Pons (tissue), 1 donor: ENCODE results near the gene SLC22A17.
"Not testable (repeated sequence)": the region's sequence is repeated elsewhere in the genome, so short reads cannot be mapped to it uniquely, and the experiment has no call there.

ENCODE experiments used
- DNase-seq: peaks from one replicate; pipeline ENCODE4 v3.0.0-alpha.2; 2016; ENCODE audit warnings: low spot score

The SLC22A17 gene

DNA sequence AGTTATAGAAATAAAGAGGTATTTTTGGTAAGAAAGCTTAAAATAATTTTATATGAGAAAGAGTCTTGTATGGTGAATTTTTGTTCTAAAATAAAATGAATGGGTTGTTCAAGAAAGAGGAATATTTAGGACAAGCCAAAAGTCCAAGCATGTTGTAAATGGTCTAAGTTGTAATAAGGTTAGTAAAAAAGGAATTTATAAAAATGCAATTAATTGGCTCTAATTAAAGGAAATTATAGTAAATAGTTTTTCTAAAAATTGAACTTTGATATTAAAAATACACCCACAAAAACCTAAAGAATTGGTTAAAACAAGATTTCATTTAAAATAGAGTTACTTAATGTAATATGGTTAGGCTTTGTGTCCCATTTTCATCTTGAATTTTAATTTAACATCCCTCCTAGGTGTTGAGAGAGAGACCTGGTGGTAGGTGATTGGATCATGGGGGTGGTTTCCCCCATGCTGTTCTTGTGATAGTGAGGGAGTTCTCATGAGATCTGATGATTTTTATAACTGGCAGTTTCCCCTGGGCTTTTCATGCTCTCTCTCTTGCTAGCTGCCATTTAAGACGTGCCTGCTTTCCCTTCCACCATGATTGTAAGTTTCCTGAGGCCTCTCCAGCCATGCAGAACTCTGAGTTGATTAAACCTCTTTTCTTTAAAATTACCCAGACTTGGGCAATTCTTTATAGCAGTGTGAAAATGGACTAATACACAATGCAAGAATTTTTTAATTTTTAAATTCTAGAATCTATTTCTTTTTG is 13.0 kb downstream of the SLC22A17 start:
- DNase-seq, result no peak

GRCh38 chr14:23335623-23336022 is 17.1 kb downstream of the SLC22A17 start:
- no peak for DNase-seq

- DNase-seq, result peak; percentile 91
Observed at GRCh38 chr14:23327947-23328744, 24.5 kb downstream of the SLC22A17 start.

GRCh38 chr14:23326491-23327332 is 26.0 kb downstream of the SLC22A17 start:
- no peak for DNase-seq

DNA sequence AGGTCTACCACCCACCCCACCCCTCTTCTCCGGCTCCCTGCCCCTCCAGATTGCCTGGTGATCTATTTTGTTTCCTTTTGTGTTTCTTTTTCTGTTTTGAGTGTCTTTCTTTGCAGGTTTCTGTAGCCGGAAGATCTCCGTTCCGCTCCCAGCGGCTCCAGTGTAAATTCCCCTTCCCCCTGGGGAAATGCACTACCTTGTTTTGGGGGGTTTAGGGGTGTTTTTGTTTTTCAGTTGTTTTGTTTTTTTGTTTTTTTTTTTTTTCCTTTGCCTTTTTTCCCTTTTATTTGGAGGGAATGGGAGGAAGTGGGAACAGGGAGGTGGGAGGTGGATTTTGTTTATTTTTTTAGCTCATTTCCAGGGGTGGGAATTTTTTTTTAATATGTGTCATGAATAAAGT is 26.9 kb downstream of the SLC22A17 start:
- not testable (repeated sequence) for DNase-seq

DNA sequence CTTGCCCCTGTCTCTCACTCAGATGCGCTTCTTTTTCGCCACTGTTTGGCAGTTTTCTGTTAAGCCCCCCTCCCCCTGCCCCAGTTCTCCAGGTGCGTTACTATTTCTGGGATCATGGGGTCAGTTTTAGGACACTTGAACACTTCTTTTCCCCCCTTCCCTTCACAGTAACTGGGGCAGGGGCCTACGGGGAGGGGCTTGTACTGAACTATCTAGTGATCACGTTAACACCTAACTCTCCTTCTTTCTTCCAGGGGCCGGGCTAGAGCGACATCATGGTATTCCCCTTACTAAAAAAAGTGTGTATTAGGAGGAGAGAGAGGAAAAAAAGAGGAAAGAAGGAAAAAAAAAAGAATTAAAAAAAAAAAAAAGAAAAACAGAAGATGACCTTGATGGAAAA is 27.7 kb downstream of the SLC22A17 start:
- no peak for DNase-seq

DNA sequence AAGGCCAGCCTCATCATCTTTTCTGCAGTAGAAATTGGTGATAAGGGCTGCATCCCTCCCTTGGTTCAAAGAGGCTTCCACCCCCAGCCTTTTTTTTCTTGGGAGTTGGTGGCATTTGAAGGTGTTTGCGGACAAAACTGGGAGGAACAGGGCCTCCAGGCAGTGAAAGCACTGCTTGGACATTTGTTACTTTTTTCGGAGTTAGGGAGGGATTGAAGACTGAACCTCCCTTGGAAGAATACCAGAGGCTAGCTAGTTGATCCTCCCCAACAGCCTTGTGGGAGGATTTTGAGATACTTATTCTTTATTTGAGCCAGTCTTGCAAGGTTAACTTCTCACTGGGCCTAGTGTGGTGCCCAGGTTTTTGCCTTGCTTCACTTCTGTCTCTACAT is 28.2 kb downstream of the SLC22A17 start:
- DNase-seq, result no peak

DNA sequence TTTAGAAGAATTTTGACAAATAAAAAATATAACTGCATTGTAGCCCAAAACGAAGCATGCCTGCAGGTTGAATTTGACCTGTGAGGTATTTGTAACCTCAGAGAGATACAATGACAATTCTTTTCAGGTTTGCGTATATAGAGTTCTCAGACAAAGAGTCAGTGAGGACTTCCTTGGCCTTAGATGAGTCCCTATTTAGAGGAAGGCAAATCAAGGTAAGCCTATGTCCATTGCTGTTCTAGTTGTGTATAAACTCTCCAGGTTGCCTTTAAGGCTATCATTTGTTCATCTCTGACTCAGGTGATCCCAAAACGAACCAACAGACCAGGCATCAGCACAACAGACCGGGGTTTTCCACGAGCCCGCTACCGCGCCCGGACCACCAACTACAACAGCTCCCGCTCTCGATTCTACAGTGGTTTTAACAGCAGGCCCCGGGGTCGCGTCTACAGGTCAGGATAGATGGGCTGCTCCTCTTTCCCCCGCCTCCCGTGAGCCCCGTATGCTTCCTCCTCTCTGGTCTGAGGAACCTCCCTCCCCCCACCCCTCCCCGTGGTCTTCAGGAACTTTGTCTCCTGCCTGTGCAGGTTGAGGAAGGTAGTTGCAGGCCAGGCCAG is 28.7 kb downstream of the SLC22A17 start:
- no peak for DNase-seq

- no peak for DNase-seq
Observed at GRCh38 chr14:23322568-23323517, 29.8 kb downstream of the SLC22A17 start.

GRCh38 chr14:23321572-23322547 is 30.8 kb downstream of the SLC22A17 start:
- DNase-seq, result peak; percentile 33

GRCh38 chr14:23320584-23321571 is 31.8 kb downstream of the SLC22A17 start, which contains the start of gene PABPN1:
PABPN1 (plus strand) TSS chr14:23321457; CDS start chr14:23321470, 13 bp downstream.
- DNase-seq, result peak; percentile 100

DNA sequence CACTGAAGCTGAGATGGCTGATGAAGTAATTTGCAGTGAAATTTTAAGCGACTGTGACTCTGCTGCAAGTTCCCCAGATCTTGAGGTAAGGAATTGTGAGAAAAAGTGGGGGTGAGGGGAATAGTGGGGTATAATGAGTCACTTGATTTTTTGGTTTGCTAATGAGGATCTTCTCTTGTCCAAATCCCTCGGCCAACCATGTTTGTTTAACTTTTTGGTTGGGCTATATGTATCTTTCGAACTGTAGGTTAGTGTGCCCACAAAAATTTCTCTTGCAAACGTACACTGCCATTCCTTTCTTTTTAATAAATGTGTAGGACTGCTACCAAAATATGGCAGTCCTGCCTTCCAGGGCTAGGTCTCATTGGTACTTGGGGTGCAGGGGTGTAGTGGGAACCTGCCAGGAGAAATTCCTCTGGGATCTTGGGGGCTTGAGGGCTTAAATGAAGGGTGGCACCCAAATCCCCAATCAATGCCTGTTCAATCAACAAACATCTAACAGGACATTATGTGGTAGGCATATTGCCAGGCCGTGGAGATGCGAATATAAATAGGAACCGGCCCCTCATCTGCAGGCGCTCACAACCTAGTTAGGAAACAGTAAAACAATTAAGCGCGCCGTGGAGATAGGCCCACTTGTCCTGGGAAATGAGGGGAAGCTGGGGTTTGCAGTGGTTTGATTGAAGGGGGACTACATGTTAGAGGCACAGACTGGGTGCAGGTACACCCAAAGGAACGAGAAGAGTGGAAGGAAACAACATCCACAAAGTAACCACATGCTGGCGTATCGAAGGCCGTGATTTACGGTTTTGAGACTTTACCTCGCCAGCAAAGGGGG is 32.7 kb downstream of the SLC22A17 start:
- no peak for DNase-seq

DNA sequence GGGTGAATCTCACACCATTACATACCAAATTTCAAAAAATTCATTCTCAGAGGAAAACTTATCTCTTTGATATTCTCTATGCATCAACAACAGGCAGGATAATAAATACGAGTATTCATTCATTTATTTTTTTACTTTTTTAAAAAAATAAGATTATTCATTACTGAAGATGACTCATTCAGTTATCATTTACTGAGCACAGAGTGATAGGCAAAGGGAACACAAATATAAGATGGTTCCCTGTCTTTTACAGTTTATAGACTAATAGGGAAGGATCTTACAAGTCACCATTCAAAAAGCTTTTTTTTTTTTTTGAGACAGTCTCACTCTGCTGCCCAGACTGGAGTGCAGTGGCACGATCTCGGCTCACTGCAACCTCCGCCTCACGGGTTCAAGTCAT is 36.4 kb downstream of the SLC22A17 start:
- DNase-seq, result no peak

DNA sequence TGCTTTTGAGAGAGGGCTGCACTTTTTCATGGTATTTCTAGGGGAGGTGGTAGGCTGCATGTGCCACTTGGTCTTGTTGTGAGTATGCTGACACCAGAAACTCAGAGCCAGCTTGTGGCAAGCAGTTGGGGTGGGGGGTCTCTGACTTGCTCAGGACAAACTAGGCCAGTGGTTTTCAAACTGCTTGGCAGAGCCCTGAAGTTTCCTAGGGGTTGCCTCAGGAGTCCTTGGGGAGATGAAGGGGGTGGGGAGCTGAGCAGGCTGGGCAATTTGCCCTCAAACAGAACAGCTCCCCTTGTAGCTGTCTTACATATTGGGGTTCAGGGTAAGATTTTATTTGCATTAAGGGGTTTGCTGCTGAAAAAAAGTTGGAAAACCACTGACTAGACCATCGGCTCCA is 42.1 kb downstream of the SLC22A17 start:
- DNase-seq, result no peak

DNA sequence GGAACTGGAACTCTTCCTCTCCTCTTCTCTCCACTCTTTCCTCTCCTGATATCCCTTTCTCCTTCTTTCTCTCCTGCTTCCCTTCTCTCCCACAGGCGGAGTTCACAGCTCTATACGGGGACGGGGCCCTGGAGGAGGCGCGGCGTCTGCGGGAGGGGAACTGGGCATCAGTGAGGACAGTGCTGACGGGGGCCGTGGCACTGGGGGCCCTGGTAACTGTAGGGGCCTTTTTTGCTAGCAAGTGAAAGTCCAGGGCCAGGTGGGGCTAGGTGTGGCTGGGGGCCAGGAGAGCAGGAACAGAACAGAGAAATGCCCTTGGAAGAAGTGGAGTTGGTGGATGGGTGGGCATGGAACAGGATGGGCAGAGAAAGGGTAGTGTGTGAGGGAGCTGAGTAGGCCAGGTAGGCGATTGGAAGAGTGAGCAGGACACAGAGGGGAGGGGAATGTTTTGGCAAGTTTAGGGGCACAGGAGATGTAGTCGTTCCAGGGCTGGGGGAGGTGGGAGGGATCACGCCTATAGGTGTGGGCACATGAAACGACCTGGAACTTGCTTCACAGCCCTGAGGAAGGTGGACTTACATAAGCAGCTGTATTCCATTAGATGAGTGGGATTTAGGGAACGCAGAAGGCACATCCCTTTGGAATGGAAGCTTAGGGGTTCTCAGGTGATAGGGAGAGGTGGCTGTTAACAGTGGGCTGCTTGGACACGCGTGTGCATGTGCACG is 43.8 kb downstream of the SLC22A17 start:
- no peak for DNase-seq
